Measurements from ENCODE around the gene MCM10. TPM values are rescaled to one million over a fixed set of nuclear protein-coding genes. Genes with fewer than 3 reads are reported as not detected.

Gene MCM10
- total RNA-seq (2022; extraction: Qiagen RNA extraction), result 17.9 to 24.7 TPM (median 20.1 TPM) in 5 replicates

DNA sequence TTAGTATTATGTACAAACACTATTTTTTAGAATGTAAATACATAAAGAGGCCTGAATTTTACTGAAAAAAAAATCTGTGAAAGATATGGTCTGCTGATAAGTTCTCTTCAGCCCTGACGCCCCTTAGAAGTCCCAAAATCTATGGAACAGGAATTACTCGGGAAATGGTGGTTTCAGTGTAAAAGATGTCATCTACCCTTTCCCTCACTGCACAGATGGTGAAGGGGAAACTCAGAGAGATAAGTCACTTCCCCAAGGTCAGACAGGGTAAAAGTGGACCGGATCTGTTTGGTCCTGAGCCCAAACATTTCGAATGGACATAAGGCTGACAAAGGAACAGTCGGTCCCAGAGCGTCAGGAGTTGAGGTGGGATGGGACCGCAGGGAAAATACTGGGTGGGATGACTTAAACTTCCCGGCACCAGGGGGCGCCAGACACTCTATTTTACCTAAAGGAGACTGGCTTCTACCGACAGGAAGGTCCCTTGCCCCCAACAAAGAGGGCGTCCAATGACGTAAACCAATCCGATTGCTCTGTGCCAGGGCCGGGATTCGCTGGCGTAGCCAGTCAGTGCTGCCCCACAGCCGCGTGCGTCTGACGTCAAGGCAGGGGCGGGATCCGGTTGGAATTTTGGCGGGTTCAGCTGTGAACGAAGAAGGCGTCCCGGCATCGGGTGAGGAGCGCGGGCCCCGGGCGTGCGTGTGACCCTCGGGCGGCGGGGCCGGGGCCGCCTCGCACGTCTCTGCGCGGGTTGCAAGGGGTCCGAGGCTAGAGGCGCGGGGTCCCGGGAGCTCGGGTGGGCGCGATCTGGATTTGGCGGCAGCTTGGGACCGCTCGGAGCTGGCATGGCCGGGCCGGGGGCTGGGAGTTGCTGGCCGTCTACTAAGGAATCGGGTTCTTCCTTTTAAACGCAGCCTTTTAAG lies at the start of gene MCM10:
Gene MCM10 (plus strand): TSS at position 625 of the 923 bp plus-strand sequence. CDS start 2,645 bp downstream, outside the sequence.

DNA sequence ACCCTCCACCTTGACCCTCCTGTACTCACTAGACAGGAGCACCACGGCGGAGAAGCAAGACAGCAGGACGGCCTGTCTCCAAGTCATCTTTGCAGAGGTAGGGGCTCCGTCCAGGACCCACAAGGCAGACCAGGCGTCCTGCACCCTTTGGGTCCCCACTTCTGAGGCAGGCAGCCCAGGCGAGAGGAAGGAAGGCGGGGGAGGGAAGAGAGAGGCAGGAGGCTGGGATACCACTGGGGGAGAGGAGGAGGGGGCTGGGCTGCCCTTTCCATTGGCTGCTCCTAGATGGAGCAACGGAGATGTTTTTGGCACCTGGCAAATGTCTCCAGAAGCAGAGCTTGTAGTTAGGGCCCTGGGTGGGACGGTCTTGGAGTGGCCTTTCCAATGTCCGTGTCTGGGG lies 72.8 kb downstream of the MCM10 start, which contains the start of gene UCMA:
Gene UCMA (minus strand): TSS at position 203 of the 400 bp plus-strand sequence. CDS start 116 bp downstream, at position 87.

Other genes starting within 250 kb of the MCM10 start
- gene CCDC3, start 159.8 kb upstream of the MCM10 start, total RNA-seq (2022; extraction: Qiagen RNA extraction), result 1.0 to 1.4 TPM (median 1.2 TPM) in 5 replicates
- gene OPTN, start 61.4 kb upstream of the MCM10 start, total RNA-seq (2022; extraction: Qiagen RNA extraction), result 46.8 to 58.7 TPM (median 55.7 TPM) in 5 replicates
- not detected in 5 replicates for gene UCMA, start 72.8 kb downstream of the MCM10 start, total RNA-seq (2022; extraction: Qiagen RNA extraction)
- 28.7 to 36.6 TPM (median 31.0 TPM) in 5 replicates for gene PHYH, start 138.5 kb downstream of the MCM10 start, total RNA-seq (2022; extraction: Qiagen RNA extraction)
- gene SEPHS1, start 186.7 kb downstream of the MCM10 start, total RNA-seq (2022; extraction: Qiagen RNA extraction), result 56.9 to 79.8 TPM (median 63.2 TPM) in 5 replicates

Measured in A549 treated with AZD2906 at 1 μM for 4 hours (cell line).